NCI-H526 treated with DMSO at 0.1 percent for 48 hours (cell line): ENCODE data around the gene CMTM1.
A peak's percentile ranks its signal among the peaks of the same experiment; 100 is the strongest.
"Not testable (repeated sequence)": the region's sequence is repeated elsewhere in the genome, so short reads cannot be mapped to it uniquely, and the experiment has no call there.

Source experiments
- DNase-seq: peaks from one replicate; lab custom pipeline; 2025; lab: John Stamatoyannopoulos, UW

The CMTM1 gene

GRCh38 chr16:66592241-66592640 is 26.0 kb downstream of the CMTM1 start:
- DNase-seq = no peak

- no peak for DNase-seq
Measured at GRCh38 chr16:66592814-66593213, 26.6 kb downstream of the CMTM1 start.

- DNase-seq = no peak
Measured at GRCh38 chr16:66594739-66595138, 28.5 kb downstream of the CMTM1 start.

- not testable (repeated sequence) for DNase-seq
Measured at GRCh38 chr16:66596559-66596958, 30.3 kb downstream of the CMTM1 start.

GRCh38 chr16:66596986-66597848 is 31.0 kb downstream of the CMTM1 start:
- no peak for DNase-seq

GRCh38 chr16:66598111-66598510 is 31.9 kb downstream of the CMTM1 start:
- DNase-seq = no peak

GRCh38 chr16:66599726-66600125 is 33.5 kb downstream of the CMTM1 start:
- no peak for DNase-seq

GRCh38 chr16:66600477-66600876 is 34.2 kb downstream of the CMTM1 start:
- no peak for DNase-seq

GRCh38 chr16:66601471-66601870 is 35.2 kb downstream of the CMTM1 start:
- no peak for DNase-seq

GRCh38 chr16:66603537-66604375 is 37.5 kb downstream of the CMTM1 start:
- peak; percentile 10 for DNase-seq

- peak; percentile 22 for DNase-seq
Measured at GRCh38 chr16:66604376-66605176, 38.3 kb downstream of the CMTM1 start, which contains the start of gene CMTM3. TSS of gene CMTM3 (plus strand) at chr16:66604704. CDS start at chr16:66604806, 102 bp downstream.

GRCh38 chr16:66605177-66605978 is 39.1 kb downstream of the CMTM1 start:
- no peak for DNase-seq

GRCh38 chr16:66605979-66606751 is 39.9 kb downstream of the CMTM1 start:
- DNase-seq = no peak

GRCh38 chr16:66608241-66609138 is 42.3 kb downstream of the CMTM1 start:
- DNase-seq = peak; percentile 18

GRCh38 chr16:66609139-66609510 is 42.9 kb downstream of the CMTM1 start:
- DNase-seq = no peak

GRCh38 chr16:66610111-66610820 is 44.0 kb downstream of the CMTM1 start:
- DNase-seq = no peak

- DNase-seq = not testable (repeated sequence)
Measured at GRCh38 chr16:66611911-66612310, 45.7 kb downstream of the CMTM1 start.

GRCh38 chr16:66612422-66612821 is 46.2 kb downstream of the CMTM1 start:
- DNase-seq = no peak
